Erythroblast (primary cell): Measurements from ENCODE around the gene FREM2.

Experiments used
- DNase-seq, 2 experiments: peaks; one replicate each; lab custom pipeline; 2025; lab: John Stamatoyannopoulos, UW
- GATA1 ChIP-seq: IDR thresholded peaks from 2 replicates; pipeline ENCODE4 v1.6.1; 2011; ENCODE audit warnings: low read depth, mild to moderate bottlenecking, control low read depth, low read length, moderate library complexity
- POLR2A ChIP-seq: IDR thresholded peaks from 2 replicates; pipeline ENCODE4 v1.6.1; 2011; ENCODE audit warnings: mild to moderate bottlenecking, low read length

The FREM2 gene

DNA sequence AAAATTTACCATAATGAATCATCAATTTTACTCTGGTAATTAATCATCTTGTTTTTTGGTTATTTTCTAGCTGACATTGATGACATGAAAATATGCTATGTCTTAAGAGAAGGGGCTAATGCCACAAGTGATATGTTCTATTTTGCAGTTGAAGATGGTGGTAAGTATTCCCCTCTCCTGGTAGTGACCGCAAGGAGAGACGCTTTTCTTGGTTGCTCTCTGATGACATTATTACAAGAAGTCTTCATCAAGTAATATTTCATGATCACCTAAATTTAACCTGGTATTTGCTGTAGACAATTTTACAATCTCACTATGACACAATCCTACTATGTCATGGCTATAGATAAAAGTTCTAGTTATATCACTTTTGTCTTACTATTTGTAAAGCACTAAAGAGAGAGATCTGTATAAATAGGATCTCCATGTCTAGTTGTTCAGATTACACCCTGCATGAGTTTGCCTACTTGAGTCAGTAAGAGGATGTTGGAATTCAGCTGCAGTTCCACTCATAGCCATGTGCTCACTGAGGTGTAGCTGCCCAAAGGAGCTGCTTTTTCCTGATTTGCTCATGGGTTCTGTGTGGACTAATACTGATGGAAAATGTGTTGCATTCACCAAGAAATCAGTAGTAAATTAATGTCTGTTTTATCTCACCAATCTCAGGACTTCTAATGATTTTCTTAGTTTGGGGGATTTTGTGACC, 10.9 kb downstream of the FREM2 start:
- no peak for DNase-seq
- TF ChIP-seq POLR2A (no peak), GATA1 (no peak)

DNA sequence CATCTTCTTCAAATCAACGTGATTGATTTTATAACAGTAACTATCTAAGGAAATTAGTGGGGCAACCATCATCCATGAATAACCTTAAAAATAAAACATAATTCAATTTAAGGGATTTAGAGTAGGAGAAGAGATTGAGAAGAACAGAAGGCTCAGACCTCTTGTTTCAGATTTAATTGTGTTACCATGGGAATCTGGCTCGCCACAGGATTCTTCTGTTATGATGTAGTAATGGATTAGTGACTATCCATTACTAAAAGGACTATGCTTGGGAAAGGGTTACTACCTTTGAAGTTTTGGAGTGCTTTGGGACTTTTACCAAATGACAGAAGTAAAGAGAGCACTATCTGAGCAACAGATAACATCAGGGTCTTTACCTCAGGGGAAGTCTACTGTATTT, 13.2 kb downstream of the FREM2 start:
- no peak for DNase-seq
- no peak for TF ChIP-seq GATA1
- no peak for TF ChIP-seq POLR2A

DNA sequence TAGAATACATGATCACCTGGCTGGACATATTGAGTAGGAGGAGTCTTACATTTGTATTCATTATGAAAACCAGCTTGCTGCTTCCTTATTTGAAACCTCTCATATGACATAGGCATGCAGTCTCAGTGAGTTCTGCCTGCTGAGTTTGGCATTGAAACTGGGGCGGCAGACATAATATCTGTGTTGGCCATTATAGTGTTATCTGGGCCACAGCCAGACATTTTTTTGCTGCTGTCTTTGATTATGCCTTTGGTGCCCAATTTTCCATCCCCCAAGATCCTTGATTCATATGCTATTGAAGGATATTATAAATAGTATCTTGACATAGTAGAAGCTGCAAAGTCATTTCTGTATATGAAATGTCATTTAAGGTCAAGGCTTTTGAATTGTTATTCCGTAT, 15.8 kb downstream of the FREM2 start:
- DNase-seq: no peak
- no peak for TF ChIP-seq GATA1
- no peak for TF ChIP-seq POLR2A

DNA sequence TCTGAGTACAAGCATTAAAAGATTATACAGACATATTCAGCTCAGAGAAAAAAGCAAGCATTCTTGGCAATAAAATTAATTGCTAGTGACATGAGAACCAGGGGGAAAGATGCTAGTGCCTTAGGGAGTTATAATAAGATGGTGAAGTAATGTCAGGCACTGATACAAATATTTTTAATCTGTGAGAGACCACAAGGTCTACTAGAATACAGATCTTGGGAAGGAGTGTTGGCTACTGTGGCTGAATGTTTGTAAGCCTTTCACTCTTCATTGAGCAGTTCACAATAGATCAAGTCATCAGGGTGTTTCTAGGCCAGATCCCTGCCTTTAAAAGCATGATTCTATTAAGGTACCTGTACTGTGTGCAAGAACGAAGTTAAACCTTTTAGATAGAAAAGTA, 16.4 kb downstream of the FREM2 start:
- no peak for TF ChIP-seq POLR2A
- TF ChIP-seq GATA1: no peak
- DNase-seq: no peak

DNA sequence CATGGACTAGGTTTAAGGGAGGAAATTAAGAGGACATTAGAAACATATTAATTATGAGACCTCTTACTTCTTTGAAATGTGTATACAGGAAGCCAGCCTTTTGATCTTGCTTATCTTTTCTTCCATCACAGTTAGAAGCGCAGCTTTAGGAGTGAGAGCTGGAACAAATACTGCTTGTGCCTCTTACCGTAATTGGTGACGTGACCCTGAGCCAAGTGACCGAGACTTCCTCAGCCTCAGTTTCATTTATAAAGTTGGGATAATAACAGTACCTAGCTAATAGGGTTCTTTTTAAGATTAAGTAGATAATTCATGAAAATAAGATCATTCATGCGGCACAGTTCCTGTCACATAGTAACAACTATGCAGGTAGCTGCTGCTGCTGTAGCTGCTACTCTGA, 18.5 kb downstream of the FREM2 start:
- no peak for DNase-seq
- TF ChIP-seq POLR2A: no peak
- no peak for TF ChIP-seq GATA1

DNA sequence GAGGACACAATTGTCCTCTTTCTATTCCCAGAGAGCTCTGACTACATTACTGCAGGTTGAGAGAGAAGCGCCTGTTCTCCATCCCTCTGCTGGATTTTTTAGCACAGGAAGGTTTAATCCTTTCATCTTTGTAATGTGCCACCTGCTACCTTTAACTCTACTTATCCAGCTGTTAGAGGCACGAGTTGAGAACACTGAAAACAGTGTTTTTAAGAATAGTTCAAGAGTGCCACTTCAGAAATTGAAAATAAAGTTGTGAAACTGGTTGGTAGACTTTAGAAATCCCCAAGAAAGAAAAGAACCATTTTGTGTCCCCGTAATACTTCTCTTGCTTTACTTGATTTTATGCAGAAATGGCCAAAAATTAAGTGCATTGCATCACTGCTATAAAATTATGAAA, 20.6 kb downstream of the FREM2 start:
- TF ChIP-seq GATA1 (no peak), POLR2A (no peak)
- no peak for DNase-seq

DNA sequence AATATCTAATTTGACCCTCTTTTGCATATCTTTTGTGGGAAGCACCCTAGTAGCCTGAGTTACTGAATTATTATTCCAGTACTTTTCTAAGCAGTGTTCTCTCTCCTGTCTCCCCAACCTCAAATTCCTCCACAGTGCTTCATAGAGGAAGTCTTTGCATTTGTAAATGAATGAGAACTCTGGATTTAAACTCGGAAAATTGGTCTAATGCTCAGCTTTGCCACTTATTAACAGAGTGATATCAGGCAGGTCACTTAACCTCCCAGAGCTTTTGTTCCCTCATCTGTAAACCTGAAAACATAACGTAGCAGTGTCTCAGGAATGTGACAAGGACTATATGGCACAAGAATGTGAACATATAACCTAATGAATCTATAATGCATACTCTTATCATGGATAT, 26.2 kb downstream of the FREM2 start:
- no peak for DNase-seq
- TF ChIP-seq POLR2A: no peak
- TF ChIP-seq GATA1: no peak

DNA sequence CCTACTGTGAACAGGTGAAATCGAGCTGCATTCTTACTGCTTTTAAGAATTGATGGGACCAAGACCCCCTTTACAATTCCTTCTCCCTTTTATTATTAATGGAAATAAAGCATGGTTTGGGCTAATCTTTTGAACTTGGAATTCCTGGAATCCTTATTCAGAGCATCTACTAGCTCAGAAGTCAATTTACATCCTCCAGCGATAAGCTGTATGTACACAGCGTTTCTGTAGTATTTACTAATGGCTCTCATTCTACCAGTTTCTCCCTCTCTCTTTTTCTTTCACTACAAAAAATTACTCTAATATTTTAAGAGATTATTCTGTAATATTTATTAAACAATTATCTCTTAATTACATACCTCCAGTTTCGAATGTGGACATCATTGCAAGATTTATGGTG, 31.5 kb downstream of the FREM2 start:
- TF ChIP-seq POLR2A (no peak), GATA1 (no peak)
- no peak for DNase-seq

DNA sequence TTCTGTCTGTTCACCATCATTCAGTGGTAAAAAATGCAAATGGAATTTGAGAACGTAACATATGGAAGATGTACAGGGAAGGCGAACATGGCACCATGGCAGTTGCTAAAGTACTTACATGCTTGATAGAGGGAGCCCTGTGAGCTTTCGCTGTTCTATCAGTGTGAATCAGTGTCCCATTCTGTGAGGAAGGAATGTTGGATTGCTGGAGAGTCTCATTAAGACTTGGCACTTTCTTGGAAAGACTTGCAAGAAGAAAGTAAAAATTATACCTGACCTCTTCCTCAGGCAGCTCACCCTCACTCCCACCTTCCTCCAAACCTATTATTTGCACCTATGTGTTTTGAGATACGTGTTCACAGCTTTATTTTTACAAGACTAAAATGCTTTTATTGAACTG, 43.5 kb downstream of the FREM2 start:
- TF ChIP-seq GATA1 (no peak), POLR2A (no peak)
- no peak for DNase-seq

DNA sequence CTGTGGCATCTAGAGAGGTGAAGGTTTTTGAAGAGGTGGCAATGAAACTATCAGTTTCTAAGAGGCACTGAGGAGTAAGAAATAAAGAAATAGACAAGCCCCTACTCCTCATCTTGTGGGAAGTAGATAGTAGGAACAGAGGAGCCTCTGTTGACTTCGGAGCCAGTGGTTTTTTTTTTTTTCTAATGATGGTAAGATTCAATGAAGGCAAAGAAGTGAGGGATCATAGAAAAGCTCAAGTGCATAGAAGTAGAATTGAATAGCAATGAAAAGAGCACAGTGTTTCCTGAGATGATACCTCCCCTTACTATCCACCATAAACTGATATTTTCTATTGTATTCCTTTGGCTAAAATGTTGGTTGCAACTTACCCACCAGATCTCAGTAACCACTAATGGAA, 46.3 kb downstream of the FREM2 start:
- no peak for DNase-seq
- no peak for TF ChIP-seq GATA1
- TF ChIP-seq POLR2A: no peak

DNA sequence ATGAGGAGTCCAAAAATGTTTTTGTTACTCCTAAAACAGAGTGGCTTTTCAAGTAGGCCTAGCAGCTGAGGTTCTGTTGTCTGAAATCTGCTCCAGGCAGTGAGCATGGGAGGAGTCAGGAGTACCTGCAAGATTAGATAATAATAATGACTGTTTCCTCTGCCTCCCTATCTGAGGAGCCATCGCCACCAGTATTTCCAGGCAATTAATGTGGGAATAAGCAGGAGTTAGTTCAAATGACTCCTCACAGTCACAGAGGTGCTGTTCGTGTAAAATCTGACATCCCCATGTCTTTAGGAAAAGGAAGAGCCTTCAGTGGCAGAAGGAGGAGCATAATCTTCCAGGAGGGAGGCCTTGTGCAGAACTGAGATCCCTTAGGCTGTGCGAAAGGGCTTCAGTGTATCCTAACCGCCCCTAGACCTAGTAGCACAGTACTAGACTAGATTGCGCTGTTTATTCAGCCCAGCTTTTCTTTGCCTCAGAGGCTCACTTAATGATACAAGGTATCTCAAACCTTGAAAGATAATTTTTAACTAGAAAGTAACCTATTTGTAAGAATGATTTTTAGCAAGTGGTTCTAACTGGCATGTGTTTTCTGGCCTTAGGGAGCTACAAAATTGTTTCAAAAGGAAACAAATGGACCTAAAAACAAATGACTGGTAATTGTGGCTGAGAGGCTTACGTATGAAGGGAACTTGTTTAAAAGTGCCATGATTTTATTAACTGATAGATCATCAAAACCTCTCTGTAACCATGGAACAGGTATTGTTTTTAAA, 49.0 kb downstream of the FREM2 start:
- no peak for DNase-seq

DNA sequence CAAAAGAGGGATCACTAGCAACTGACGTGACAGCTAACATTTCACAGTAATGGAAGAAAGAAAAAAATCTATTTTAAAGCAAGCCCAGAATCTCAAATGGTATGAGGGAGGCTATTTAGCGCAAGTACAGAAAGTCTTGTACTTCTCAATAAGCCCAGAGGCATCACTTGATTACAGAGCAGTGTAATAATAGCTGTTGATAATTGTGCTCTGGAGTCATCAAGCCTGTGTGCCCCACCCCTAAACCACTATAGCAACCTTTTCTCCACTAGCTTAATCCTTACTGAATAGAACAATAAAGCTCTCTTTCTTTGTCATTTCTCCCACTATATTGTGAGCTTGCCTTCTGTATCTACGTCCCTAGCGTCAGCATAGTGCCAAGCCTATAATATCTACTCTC, 56.6 kb downstream of the FREM2 start:
- TF ChIP-seq POLR2A: no peak
- no peak for DNase-seq

More for the DNA sequence above, 49.0 kb downstream of the FREM2 start:
- TF ChIP-seq POLR2A: no peak
- TF ChIP-seq GATA1: no peak

DNA sequence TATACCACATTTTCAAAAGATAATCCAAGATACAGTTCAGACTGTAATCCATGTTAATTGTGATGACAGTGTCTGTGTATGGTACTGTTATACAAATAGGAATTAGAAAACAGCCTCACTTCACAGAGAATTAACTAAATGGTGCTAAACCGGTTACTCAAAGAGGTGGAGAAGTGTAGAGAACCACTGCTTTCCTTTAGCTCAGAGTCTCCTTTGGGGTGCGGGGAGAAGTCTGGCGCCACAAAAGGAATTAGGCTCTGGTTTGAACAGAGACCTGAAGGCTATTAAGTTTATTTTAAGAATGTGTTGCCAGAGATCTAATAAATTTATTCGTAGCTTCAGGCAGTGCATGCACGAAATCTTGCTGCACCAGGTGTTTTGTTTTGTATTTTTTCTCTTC, 65.8 kb downstream of the FREM2 start:
- no peak for DNase-seq
- TF ChIP-seq GATA1: no peak
- no peak for TF ChIP-seq POLR2A

DNA sequence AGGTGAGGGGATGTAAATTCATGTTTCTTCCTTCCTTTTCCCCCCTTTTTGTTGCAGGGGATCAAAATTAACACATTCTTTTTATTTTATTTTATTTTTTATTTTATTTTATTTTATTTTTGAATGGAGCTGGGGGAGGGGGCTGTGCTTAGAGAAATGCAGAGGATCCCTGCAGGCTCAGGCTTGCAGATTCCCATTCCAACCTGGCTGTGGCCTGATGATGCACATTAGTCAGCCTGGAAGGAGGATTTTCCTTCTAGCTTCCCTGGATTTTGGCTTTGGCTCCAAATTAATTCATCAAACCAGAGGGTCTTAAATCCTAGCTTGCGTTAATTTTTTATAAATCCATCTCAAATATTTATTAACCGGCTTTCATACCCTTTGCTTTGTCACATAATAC, 67.0 kb downstream of the FREM2 start:
- TF ChIP-seq GATA1 (no peak), POLR2A (no peak)
- no peak for DNase-seq

DNA sequence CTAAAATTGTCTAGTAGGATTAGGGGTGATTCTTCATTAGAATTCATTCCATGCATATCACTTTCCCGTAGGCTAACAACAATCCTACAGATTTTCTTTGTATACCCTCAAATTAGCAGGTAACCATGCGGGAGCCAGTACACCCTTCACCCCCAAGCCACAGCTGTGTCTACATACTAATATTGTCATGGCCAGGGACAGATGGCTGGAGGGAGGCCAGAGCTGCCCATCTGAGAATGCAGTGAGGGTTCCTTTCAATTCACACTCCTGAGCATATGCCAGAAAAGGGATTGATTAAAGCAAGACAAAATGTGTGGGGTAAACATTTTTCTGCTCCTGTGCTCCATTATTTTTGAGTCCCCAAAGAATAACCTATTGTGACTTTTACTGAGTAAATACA, 68.9 kb downstream of the FREM2 start:
- DNase-seq: no peak
- TF ChIP-seq GATA1: no peak
- TF ChIP-seq POLR2A: no peak
